A549 (cell line): ENCODE results near the gene ZNF292.

Experiments
- EP300 ChIP-seq, 2 experiments: fragments of >200 bp; sonication (Bioruptor Twin); formaldehyde crosslinking; IDR thresholded peaks; 2 replicates in 1 of 2; 3 replicates in 1 of 2; pipeline ENCODE4 v1.6.1; 2016 to 2017
- MAX ChIP-seq: IDR thresholded peaks from 2 replicates; pipeline ENCODE4 v1.6.1; 2012
- POLR2A ChIP-seq: IDR thresholded peaks from 2 replicates; pipeline ENCODE4 v1.6.1; 2012; ENCODE audit warnings: mild to moderate bottlenecking, low read length
- POLR2AphosphoS2 ChIP-seq: conservative IDR thresholded peaks from 2 replicates; pipeline ENCODE4 v1.6.1; 2012; ENCODE audit warnings: low read length, improper control_type of control experiment, inconsistent platforms
- REST ChIP-seq: fragments of 200-600 bp; sonication (generic); IDR thresholded peaks from 2 replicates; pipeline ENCODE4 v1.6.1; 2016; ENCODE audit warnings: antibody characterized with exemption, mild to moderate bottlenecking, moderate library complexity
- SMC3 ChIP-seq: fragments of >200 bp; sonication (Bioruptor Twin); formaldehyde crosslinking; IDR thresholded peaks from 3 replicates; pipeline ENCODE4 v1.6.1; 2018; ENCODE audit warnings: inconsistent platforms
- ZNF302 ChIP-seq: fragments of 250-450 bp; sonication (Bioruptor Pico); IDR thresholded peaks from 2 replicates; pipeline ENCODE4 v1.9.0; 2021; ENCODE audit warnings: inconsistent platforms, mild to moderate bottlenecking, moderate library complexity
- TF ChIP-seq, protein P1 (sequence below): fragments of >200 bp; sonication (Bioruptor Twin); formaldehyde crosslinking; IDR thresholded peaks from 3 replicates; pipeline ENCODE4 v1.5.1; 2016

DNA sequence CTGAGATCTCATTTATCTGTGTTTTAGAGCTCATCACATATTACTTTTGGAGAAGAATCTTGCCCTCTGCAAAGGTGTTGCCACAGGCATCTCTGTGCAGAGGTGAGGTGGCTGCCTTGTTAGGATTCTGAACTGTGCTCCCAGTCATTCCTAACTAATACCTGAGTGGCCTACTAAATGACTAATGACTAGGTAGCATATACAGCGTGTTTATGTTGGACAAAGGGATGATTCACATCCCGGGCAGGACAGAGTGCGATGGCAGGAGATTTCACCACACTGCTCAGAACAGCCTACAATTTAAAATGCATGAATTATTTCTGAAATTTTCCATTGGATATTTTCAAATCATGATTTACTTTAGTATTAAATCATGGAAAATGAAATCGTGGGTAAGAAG is 37.3 kb upstream of the ZNF292 start:
- TF ChIP-seq REST, result no peak
- no peak for TF ChIP-seq EP300 (IDR thresholded peaks at IDR 0.05)
- TF ChIP-seq POLR2AphosphoS2, result no peak
- TF ChIP-seq MAX, result no peak
- TF ChIP-seq ZNF302 (CRISPR knock-in tag), result no peak
- no peak for TF ChIP-seq SMC3
- no peak for TF ChIP-seq POLR2A
- TF ChIP-seq, protein P1, sequence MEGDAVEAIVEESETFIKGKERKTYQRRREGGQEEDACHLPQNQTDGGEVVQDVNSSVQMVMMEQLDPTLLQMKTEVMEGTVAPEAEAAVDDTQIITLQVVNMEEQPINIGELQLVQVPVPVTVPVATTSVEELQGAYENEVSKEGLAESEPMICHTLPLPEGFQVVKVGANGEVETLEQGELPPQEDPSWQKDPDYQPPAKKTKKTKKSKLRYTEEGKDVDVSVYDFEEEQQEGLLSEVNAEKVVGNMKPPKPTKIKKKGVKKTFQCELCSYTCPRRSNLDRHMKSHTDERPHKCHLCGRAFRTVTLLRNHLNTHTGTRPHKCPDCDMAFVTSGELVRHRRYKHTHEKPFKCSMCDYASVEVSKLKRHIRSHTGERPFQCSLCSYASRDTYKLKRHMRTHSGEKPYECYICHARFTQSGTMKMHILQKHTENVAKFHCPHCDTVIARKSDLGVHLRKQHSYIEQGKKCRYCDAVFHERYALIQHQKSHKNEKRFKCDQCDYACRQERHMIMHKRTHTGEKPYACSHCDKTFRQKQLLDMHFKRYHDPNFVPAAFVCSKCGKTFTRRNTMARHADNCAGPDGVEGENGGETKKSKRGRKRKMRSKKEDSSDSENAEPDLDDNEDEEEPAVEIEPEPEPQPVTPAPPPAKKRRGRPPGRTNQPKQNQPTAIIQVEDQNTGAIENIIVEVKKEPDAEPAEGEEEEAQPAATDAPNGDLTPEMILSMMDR, result no peak
